ENCODE results near the gene POLR2A. TPM values are rescaled to one million over a fixed set of nuclear protein-coding genes. Genes with fewer than 3 reads are reported as not detected.

POLR2A gene
- total RNA-seq, 2 experiments from 2014 or later = 219 to 223 TPM

DNA sequence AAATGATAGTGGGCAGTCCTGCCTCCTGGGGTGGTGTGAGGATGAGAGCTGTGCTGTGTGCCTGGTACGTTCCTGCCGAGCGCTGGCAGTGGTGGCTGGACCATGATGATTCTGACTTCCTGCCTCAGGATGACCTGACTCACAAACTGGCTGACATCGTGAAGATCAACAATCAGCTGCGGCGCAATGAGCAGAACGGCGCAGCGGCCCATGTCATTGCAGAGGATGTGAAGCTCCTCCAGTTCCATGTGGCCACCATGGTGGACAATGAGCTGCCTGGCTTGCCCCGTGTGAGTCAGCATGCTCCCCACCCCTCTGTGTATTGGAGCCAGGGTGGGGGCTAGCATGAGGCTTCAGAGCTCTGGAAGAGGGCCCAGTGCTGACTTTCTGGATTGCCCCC is 13.1 kb downstream of the POLR2A start:
- Mint-ChIP-seq H3K4me3 (no peak overlapping the region), H3K27me3 (no peaks in the 10 kb centered on the region), H3K9me3 (no peaks in the 10 kb centered on the region), H3K36me3 (ENCODE audit: low read depth) (peaks cover 72% of the 10 kb centered on the region), H3K4me1 (ENCODE audit: low read depth) (peaks cover 15% of the 10 kb centered on the region), H3K27ac (no peak overlapping the region)
- intact Hi-C loops (cut with micrococcal nuclease) = no loop called here
- ATAC-seq = no peak
- POLR2A ChIA-PET = interaction anchor here (0.8 to 1.9 kb wide), 5 partner anchors 9 to 60 kb away, joined by 3 to 6 read pairs (median 3); no protein-coding TSS in a partner anchor
- TF ChIP-seq, protein P1, sequence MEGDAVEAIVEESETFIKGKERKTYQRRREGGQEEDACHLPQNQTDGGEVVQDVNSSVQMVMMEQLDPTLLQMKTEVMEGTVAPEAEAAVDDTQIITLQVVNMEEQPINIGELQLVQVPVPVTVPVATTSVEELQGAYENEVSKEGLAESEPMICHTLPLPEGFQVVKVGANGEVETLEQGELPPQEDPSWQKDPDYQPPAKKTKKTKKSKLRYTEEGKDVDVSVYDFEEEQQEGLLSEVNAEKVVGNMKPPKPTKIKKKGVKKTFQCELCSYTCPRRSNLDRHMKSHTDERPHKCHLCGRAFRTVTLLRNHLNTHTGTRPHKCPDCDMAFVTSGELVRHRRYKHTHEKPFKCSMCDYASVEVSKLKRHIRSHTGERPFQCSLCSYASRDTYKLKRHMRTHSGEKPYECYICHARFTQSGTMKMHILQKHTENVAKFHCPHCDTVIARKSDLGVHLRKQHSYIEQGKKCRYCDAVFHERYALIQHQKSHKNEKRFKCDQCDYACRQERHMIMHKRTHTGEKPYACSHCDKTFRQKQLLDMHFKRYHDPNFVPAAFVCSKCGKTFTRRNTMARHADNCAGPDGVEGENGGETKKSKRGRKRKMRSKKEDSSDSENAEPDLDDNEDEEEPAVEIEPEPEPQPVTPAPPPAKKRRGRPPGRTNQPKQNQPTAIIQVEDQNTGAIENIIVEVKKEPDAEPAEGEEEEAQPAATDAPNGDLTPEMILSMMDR (IDR thresholded peaks at IDR 0.05) = no peak
- DNase-seq = no peak
- CTCF ChIA-PET = interaction anchor here (0.9 to 1.5 kb wide), 2 partner anchors 17 to 63 kb away, joined by 3 read pairs; no protein-coding TSS in a partner anchor

DNA sequence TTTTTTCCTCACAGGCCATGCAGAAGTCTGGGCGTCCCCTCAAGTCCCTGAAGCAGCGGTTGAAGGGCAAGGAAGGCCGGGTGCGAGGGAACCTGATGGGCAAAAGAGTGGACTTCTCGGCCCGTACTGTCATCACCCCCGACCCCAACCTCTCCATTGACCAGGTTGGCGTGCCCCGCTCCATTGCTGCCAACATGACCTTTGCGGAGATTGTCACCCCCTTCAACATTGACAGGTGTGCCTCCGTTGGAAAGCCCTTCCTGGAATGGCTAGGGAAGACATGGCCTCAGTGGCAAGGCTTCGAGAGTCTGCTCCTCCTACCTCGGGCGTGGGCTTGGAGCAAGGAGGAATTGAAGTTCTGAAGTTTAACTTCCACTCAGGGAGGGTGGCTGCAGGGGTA is 13.5 kb downstream of the POLR2A start:
- intact Hi-C loops (cut with micrococcal nuclease) = no loop called here
- Mint-ChIP-seq H3K4me3 (no peak overlapping the region), H3K36me3 (ENCODE audit: low read depth) (peaks cover 75% of the 10 kb centered on the region), H3K27ac (no peak overlapping the region), H3K27me3 (no peaks in the 10 kb centered on the region), H3K9me3 (no peaks in the 10 kb centered on the region), H3K4me1 (ENCODE audit: low read depth) (peaks cover 14% of the 10 kb centered on the region)
- ATAC-seq = no peak
- POLR2A ChIA-PET = interaction anchor here (0.8 to 1.9 kb wide), 6 partner anchors 10 to 61 kb away, joined by 3 to 6 read pairs (median 3); no protein-coding TSS in a partner anchor
- TF ChIP-seq, protein P1 (IDR thresholded peaks at IDR 0.05) = no peak
- DNase-seq = no peak
- CTCF ChIA-PET = interaction anchor here (0.9 to 1.5 kb wide), 2 partner anchors 17 to 63 kb away, joined by 3 read pairs; no protein-coding TSS in a partner anchor

DNA sequence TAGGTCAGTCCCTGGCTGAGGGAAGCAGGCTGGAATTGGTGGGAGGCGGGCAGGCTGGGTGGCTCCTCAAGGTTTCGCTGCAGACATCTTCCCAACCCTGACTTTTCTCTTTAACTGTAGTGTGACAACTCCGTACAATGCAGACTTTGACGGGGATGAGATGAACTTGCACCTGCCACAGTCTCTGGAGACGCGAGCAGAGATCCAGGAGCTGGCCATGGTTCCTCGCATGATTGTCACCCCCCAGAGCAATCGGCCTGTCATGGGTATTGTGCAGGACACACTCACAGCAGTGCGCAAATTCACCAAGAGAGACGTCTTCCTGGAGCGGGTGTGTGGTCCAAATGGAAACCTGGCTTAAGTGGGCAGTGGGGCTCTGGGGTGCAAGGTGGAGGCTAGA is 15.0 kb downstream of the POLR2A start:
- Mint-ChIP-seq H3K4me1 (ENCODE audit: low read depth) (peaks cover under 1% of the 10 kb centered on the region), H3K9me3 (no peaks in the 10 kb centered on the region), H3K27ac (no peak overlapping the region), H3K36me3 (ENCODE audit: low read depth) (peaks cover 74% of the 10 kb centered on the region), H3K27me3 (no peaks in the 10 kb centered on the region), H3K4me3 (no peak overlapping the region)
- intact Hi-C loops (cut with micrococcal nuclease) = no loop called here
- DNase-seq = no peak
- ChIA-PET CTCF (interaction anchor here (1.3 kb wide), 1 partner anchor 16 kb away, joined by 3 read pairs; no protein-coding TSS in a partner anchor), POLR2A (interaction anchor here (0.8 to 1.7 kb wide), 2 partner anchors 12 to 13 kb away, joined by 3 to 6 read pairs; no protein-coding TSS in a partner anchor)
- no peak for ATAC-seq
- TF ChIP-seq, protein P1 (IDR thresholded peaks at IDR 0.05) = no peak

DNA sequence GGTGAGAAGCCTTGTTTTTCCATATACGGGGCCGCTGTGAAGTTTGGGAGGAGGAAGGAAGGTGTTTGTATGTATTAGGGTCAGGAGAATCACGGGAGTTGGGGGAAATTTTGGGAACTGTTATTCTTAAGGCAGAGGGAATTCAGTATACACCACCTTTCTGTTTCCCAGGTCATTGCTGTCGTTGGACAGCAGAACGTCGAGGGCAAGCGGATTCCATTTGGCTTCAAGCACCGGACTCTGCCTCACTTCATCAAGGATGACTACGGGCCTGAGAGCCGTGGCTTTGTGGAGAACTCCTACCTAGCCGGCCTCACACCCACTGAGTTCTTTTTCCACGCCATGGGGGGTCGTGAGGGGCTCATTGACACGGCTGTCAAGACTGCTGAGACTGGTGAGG is 17.6 kb downstream of the POLR2A start:
- no peaks in the 10 kb centered on the region for H3K27me3 Mint-ChIP-seq
- no peaks in the 10 kb centered on the region for H3K9me3 Mint-ChIP-seq
- TF ChIP-seq, protein P1 (IDR thresholded peaks at IDR 0.05) = no peak
- no peak overlapping the region for H3K4me3 Mint-ChIP-seq
- ATAC-seq (no peak), DNase-seq (no peak)
- intact Hi-C loops (cut with micrococcal nuclease) = no loop called here
- no peaks in the 10 kb centered on the region for H3K4me1 Mint-ChIP-seq (ENCODE audit: low read depth)
- ChIA-PET CTCF (interaction anchor here (1.4 kb wide), 1 partner anchor 12 kb away, joined by 5 read pairs; no protein-coding TSS in a partner anchor), POLR2A (interaction anchor here (1.1 to 2.6 kb wide), 2 partner anchors 16 to 23 kb away, joined by 3 to 10 read pairs; no protein-coding TSS in a partner anchor)
- H3K36me3 Mint-ChIP-seq (ENCODE audit: low read depth) = peaks cover 69% of the 10 kb centered on the region
- H3K27ac Mint-ChIP-seq = no peak overlapping the region

DNA sequence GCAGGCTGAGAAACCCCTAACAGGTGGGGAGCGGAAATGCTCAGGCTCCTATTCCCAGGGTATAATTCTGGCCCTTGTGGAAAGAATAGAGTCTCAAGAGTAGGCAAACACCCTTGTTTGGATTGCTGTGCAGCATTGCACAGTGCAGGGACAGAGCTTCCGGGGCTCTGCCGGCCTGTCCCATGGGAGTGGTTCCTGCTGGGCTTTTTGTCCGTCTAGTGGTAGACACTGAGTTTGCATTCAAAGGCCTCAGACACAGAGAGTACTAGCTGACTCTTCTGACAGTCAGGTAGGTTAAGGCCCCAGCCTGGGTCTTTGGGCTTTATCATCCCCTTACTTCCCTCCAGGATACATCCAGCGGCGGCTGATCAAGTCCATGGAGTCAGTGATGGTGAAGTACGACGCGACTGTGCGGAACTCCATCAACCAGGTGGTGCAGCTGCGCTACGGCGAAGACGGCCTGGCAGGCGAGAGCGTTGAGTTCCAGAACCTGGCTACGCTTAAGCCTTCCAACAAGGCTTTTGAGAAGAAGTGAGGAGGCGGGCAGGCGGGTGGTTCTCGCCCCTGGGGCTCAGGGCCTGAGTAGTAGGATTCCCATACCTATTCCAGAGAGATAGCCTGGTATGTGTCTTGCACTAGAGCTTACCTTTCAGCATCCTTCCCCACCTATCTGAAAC is 18.1 kb downstream of the POLR2A start:
- no peak overlapping the region for H3K27ac Mint-ChIP-seq
- ATAC-seq = no peak
- H3K36me3 Mint-ChIP-seq (ENCODE audit: low read depth) = peaks cover 65% of the 10 kb centered on the region
- no peaks in the 10 kb centered on the region for H3K9me3 Mint-ChIP-seq
- H3K4me1 Mint-ChIP-seq (ENCODE audit: low read depth) = no peaks in the 10 kb centered on the region
- POLR2A ChIA-PET = interaction anchor here (0.9 to 2.6 kb wide), 6 partner anchors 10 to 23 kb away, joined by 3 to 10 read pairs (median 5); partner anchors contain the start of gene POLR2A
- H3K27me3 Mint-ChIP-seq = no peaks in the 10 kb centered on the region
- CTCF ChIA-PET = interaction anchor here (1.4 to 1.8 kb wide), 2 partner anchors 12 to 66 kb away, joined by 5 to 9 read pairs; no protein-coding TSS in a partner anchor
- intact Hi-C loops (cut with micrococcal nuclease) = no loop called here
- H3K4me3 Mint-ChIP-seq = no peak overlapping the region
- TF ChIP-seq, protein P1 (IDR thresholded peaks at IDR 0.05) = no peak
- no peak for DNase-seq
